ENCODE results near the gene H1-8.

H1-8 gene

GRCh38 chr3:129567939-129568338 is 25.0 kb downstream of the H1-8 start:
- Histone ChIP-seq H3K18ac (ENCODE audit: low read length) (no peak overlapping the region), H3K4me3 (ENCODE audit: low read length) (no peak overlapping the region), H3K56ac (ENCODE audit: low read length) (no peak overlapping the region), H3K4ac (ENCODE audit: low read depth, low read length) (no peak overlapping the region), H3K23ac (ENCODE audit: low read length) (no peak overlapping the region), H3K4me1 (ENCODE audit: control insufficient read depth, low read depth, low read length) (no peaks in the 10 kb centered on the region), H3K79me1 (ENCODE audit: low read length) (no peaks in the 10 kb centered on the region), H3K27me3 (ENCODE audit: insufficient read depth, low read length, poor library complexity) (no peaks in the 10 kb centered on the region), H2AK5ac (ENCODE audit: low read length) (no peak overlapping the region), H3K27ac (ENCODE audit: low read depth, low read length) (no peak overlapping the region), H3K79me2 (ENCODE audit: control insufficient read depth, insufficient read depth, low read length) (no peaks in the 10 kb centered on the region), H4K8ac (ENCODE audit: low read depth, low read length) (no peak overlapping the region), H2BK5ac (ENCODE audit: low read length) (no peak overlapping the region), H3K36me3 (ENCODE audit: control insufficient read depth, insufficient read depth, low read length) (peaks cover 18% of the 10 kb centered on the region), H2BK120ac (ENCODE audit: low read depth, low read length) (no peak overlapping the region), H3K4me2 (ENCODE audit: low read length) (no peak overlapping the region), H4K5ac (ENCODE audit: low read length) (no peak overlapping the region), H3K9ac (ENCODE audit: low read length) (no peak overlapping the region), H2BK15ac (replicated peaks; ENCODE audit: low read depth) (no peak overlapping the region)
- no CpG with 5 or more reads among the region's 6 CpGs for WGBS (ENCODE audit: extremely low coverage, insufficient coverage, low lambda C conversion rate)
- DNase-seq: no peak

DNA sequence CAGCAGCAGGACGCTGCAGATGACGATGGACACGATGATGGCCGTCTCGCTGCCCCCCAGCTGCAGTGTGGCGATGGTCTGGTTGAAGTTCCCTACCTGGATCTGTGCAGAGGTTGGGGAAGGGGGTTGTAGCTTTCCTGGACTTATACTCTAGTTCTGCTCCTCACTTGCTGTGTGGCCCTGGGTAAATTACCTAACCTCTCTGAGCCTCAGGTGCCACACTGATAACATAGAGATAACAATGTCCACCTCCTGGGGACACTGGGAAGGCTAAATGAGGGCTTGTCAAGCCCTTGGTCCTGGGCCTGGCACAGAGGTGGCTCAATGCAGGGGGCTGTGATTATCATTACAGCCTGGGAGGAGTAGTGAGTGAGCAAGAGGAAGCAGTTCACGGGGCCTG is 26.9 kb downstream of the H1-8 start:
- Histone ChIP-seq H3K27me3 (ENCODE audit: insufficient read depth, low read length, poor library complexity) (no peaks in the 10 kb centered on the region), H2BK120ac (ENCODE audit: low read depth, low read length) (no peak overlapping the region), H3K4me2 (ENCODE audit: low read length) (no peak overlapping the region), H3K4me3 (ENCODE audit: low read length) (no peak overlapping the region), H3K4me1 (ENCODE audit: control insufficient read depth, low read depth, low read length) (no peaks in the 10 kb centered on the region), H3K36me3 (ENCODE audit: control insufficient read depth, insufficient read depth, low read length) (peaks cover 16% of the 10 kb centered on the region), H2AK5ac (ENCODE audit: low read length) (no peak overlapping the region), H3K56ac (ENCODE audit: low read length) (no peak overlapping the region), H3K23ac (ENCODE audit: low read length) (no peak overlapping the region), H2BK5ac (ENCODE audit: low read length) (no peak overlapping the region), H3K4ac (ENCODE audit: low read depth, low read length) (no peak overlapping the region), H4K8ac (ENCODE audit: low read depth, low read length) (no peak overlapping the region), H3K9ac (ENCODE audit: low read length) (no peak overlapping the region), H3K27ac (ENCODE audit: low read depth, low read length) (no peak overlapping the region), H3K79me1 (ENCODE audit: low read length) (no peaks in the 10 kb centered on the region), H3K18ac (ENCODE audit: low read length) (no peak overlapping the region), H3K79me2 (ENCODE audit: control insufficient read depth, insufficient read depth, low read length) (no peaks in the 10 kb centered on the region), H2BK15ac (replicated peaks; ENCODE audit: low read depth) (no peak overlapping the region), H4K5ac (ENCODE audit: low read length) (no peak overlapping the region)
- WGBS (ENCODE audit: extremely low coverage, insufficient coverage, low lambda C conversion rate): no CpG with 5 or more reads among the region's 7 CpGs
- DNase-seq: no peak

DNA sequence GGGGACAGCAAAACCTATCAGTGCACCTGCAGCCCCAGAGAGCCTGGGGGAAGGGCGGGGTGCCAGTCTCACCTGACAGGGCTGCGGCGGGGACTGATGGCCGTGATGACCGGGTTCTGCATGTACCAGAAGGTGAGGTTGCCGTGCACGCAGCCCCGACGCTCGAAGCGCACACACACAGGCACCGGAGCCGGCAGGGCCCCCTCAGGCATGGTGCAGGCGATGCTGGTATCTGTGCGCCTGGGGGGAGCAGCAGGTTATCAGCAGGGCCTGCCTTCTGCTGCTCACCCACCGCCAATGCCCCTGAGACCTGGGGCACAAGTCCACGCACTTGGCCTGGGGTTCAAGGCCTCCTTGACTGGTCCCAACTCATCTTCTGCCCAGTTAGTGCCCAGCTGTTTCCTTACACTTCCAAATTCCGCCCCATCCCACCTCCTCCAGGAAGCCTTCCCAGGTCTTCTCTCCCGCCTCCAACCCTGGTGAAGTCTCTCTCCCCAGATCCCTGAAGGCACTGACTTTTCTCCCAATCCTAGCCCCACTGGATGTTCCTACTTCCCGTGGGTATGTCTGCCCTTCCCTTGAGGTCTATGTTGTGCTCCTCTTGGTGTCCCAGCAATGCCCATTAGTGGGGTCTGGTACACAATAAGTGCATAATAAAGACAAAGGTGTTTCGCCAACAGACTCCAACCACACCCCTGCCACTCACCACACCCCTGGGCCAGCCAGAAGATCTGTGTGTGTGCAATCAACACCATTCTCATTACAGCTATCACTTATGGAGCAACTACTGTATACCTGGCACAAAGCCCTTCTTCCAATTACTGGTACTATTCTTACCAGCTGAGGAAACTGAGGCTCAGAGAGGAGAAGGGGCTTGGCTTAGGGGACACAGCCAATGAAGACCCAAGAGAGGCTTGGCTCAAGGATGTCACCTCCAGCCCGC is 28.9 kb downstream of the H1-8 start:
- H2BK120ac ChIP-seq (ENCODE audit: low read depth, low read length): no peak overlapping the region
- no peak overlapping the region for H3K4ac ChIP-seq (ENCODE audit: low read depth, low read length)
- no peak overlapping the region for H2AK5ac ChIP-seq (ENCODE audit: low read length)
- H3K79me2 ChIP-seq (ENCODE audit: control insufficient read depth, insufficient read depth, low read length): no peaks in the 10 kb centered on the region
- WGBS (ENCODE audit: extremely low coverage, insufficient coverage, low lambda C conversion rate): no CpG with 5 or more reads among the region's 22 CpGs
- no peak overlapping the region for H4K5ac ChIP-seq (ENCODE audit: low read length)
- H3K18ac ChIP-seq (ENCODE audit: low read length): no peak overlapping the region
- peaks cover 10% of the 10 kb centered on the region for H3K36me3 ChIP-seq (ENCODE audit: control insufficient read depth, insufficient read depth, low read length)
- H3K4me1 ChIP-seq (ENCODE audit: control insufficient read depth, low read depth, low read length): no peaks in the 10 kb centered on the region
- H3K79me1 ChIP-seq (ENCODE audit: low read length): no peaks in the 10 kb centered on the region
- no peak overlapping the region for H4K8ac ChIP-seq (ENCODE audit: low read depth, low read length)
- no peak overlapping the region for H3K4me2 ChIP-seq (ENCODE audit: low read length)
- no peak for DNase-seq
- no peaks in the 10 kb centered on the region for H3K27me3 ChIP-seq (ENCODE audit: insufficient read depth, low read length, poor library complexity)
- H3K23ac ChIP-seq (ENCODE audit: low read length): no peak overlapping the region
- no peak overlapping the region for H2BK5ac ChIP-seq (ENCODE audit: low read length)
- no peak overlapping the region for H3K9ac ChIP-seq (ENCODE audit: low read length)
- H2BK15ac ChIP-seq (replicated peaks; ENCODE audit: low read depth): no peak overlapping the region
- H3K56ac ChIP-seq (ENCODE audit: low read length): no peak overlapping the region
- H3K27ac ChIP-seq (ENCODE audit: low read depth, low read length): no peak overlapping the region
- no peak overlapping the region for H3K4me3 ChIP-seq (ENCODE audit: low read length)

- Histone ChIP-seq H3K27me3 (ENCODE audit: insufficient read depth, low read length, poor library complexity) (no peaks in the 10 kb centered on the region), H3K27ac (ENCODE audit: low read depth, low read length) (no peak overlapping the region), H2BK120ac (ENCODE audit: low read depth, low read length) (no peak overlapping the region), H3K18ac (ENCODE audit: low read length) (no peak overlapping the region), H3K4me1 (ENCODE audit: control insufficient read depth, low read depth, low read length) (no peaks in the 10 kb centered on the region), H2AK5ac (ENCODE audit: low read length) (no peak overlapping the region), H3K4ac (ENCODE audit: low read depth, low read length) (no peak overlapping the region), H4K5ac (ENCODE audit: low read length) (no peak overlapping the region), H2BK15ac (replicated peaks; ENCODE audit: low read depth) (no peak overlapping the region), H3K4me2 (ENCODE audit: low read length) (no peak overlapping the region), H3K79me1 (ENCODE audit: low read length) (no peaks in the 10 kb centered on the region), H3K36me3 (ENCODE audit: control insufficient read depth, insufficient read depth, low read length) (peaks cover 8% of the 10 kb centered on the region), H3K4me3 (ENCODE audit: low read length) (no peak overlapping the region), H3K23ac (ENCODE audit: low read length) (no peak overlapping the region), H3K9ac (ENCODE audit: low read length) (no peak overlapping the region), H3K79me2 (ENCODE audit: control insufficient read depth, insufficient read depth, low read length) (no peaks in the 10 kb centered on the region), H4K8ac (ENCODE audit: low read depth, low read length) (no peak overlapping the region), H2BK5ac (ENCODE audit: low read length) (no peak overlapping the region), H3K56ac (ENCODE audit: low read length) (no peak overlapping the region)
- WGBS (ENCODE audit: extremely low coverage, insufficient coverage, low lambda C conversion rate): no CpG with 5 or more reads among the region's 18 CpGs
- no peak for DNase-seq
These were observed 29.6 kb downstream of the H1-8 start for GRCh38 chr3:129572603-129573002.

DNA sequence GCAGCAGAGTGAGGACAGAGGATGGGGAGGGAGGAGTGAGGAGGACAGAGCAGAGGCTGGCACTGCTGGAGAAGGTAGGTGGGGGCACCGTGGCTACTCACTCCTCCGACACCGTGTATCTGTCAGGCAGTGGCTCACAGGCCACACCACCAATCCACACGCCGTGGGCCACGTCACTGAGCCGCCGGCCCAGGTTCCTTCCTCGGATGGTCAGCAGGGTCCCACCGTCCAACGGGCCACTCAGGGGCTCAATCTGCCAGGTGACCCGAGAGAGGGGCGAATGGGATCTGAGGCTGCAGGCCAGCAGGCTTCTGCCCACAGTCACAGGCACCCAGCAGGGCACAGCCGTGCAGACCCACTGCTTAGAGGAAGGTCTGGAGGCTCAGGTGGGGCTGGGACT is 30.5 kb downstream of the H1-8 start:
- DNase-seq: no peak
- no peak overlapping the region for H3K23ac ChIP-seq (ENCODE audit: low read length)
- no peak overlapping the region for H2BK120ac ChIP-seq (ENCODE audit: low read depth, low read length)
- no peak overlapping the region for H3K4me3 ChIP-seq (ENCODE audit: low read length)
- H3K36me3 ChIP-seq (ENCODE audit: control insufficient read depth, insufficient read depth, low read length): peaks cover 9% of the 10 kb centered on the region
- no peak overlapping the region for H3K4ac ChIP-seq (ENCODE audit: low read depth, low read length)
- H3K4me2 ChIP-seq (ENCODE audit: low read length): no peak overlapping the region
- no CpG with 5 or more reads among the region's 14 CpGs for WGBS (ENCODE audit: extremely low coverage, insufficient coverage, low lambda C conversion rate)
- H2AK5ac ChIP-seq (ENCODE audit: low read length): no peak overlapping the region
- H2BK15ac ChIP-seq (replicated peaks; ENCODE audit: low read depth): no peak overlapping the region
- no peak overlapping the region for H3K18ac ChIP-seq (ENCODE audit: low read length)
- no peaks in the 10 kb centered on the region for H3K4me1 ChIP-seq (ENCODE audit: control insufficient read depth, low read depth, low read length)
- no peak overlapping the region for H3K9ac ChIP-seq (ENCODE audit: low read length)
- H4K8ac ChIP-seq (ENCODE audit: low read depth, low read length): no peak overlapping the region
- H4K5ac ChIP-seq (ENCODE audit: low read length): no peak overlapping the region
- H3K27ac ChIP-seq (ENCODE audit: low read depth, low read length): no peak overlapping the region
- H3K27me3 ChIP-seq (ENCODE audit: insufficient read depth, low read length, poor library complexity): no peaks in the 10 kb centered on the region
- H2BK5ac ChIP-seq (ENCODE audit: low read length): no peak overlapping the region
- H3K79me2 ChIP-seq (ENCODE audit: control insufficient read depth, insufficient read depth, low read length): no peaks in the 10 kb centered on the region
- H3K56ac ChIP-seq (ENCODE audit: low read length): no peak overlapping the region
- H3K79me1 ChIP-seq (ENCODE audit: low read length): no peaks in the 10 kb centered on the region

GRCh38 chr3:129574206-129574605 is 31.2 kb downstream of the H1-8 start:
- H3K4me3 ChIP-seq (ENCODE audit: low read length): no peak overlapping the region
- H3K56ac ChIP-seq (ENCODE audit: low read length): no peak overlapping the region
- H3K4ac ChIP-seq (ENCODE audit: low read depth, low read length): no peak overlapping the region
- H2BK5ac ChIP-seq (ENCODE audit: low read length): no peak overlapping the region
- no peak overlapping the region for H3K4me2 ChIP-seq (ENCODE audit: low read length)
- H3K27ac ChIP-seq (ENCODE audit: low read depth, low read length): no peak overlapping the region
- no peak overlapping the region for H4K5ac ChIP-seq (ENCODE audit: low read length)
- no peaks in the 10 kb centered on the region for H3K79me2 ChIP-seq (ENCODE audit: control insufficient read depth, insufficient read depth, low read length)
- H3K36me3 ChIP-seq (ENCODE audit: control insufficient read depth, insufficient read depth, low read length): peaks cover 9% of the 10 kb centered on the region
- no peak overlapping the region for H2BK15ac ChIP-seq (replicated peaks; ENCODE audit: low read depth)
- no peak overlapping the region for H2AK5ac ChIP-seq (ENCODE audit: low read length)
- H3K23ac ChIP-seq (ENCODE audit: low read length): no peak overlapping the region
- no peak overlapping the region for H3K9ac ChIP-seq (ENCODE audit: low read length)
- no peak overlapping the region for H3K18ac ChIP-seq (ENCODE audit: low read length)
- no peak overlapping the region for H4K8ac ChIP-seq (ENCODE audit: low read depth, low read length)
- whole genome bisulfite sequencing (ENCODE audit: extremely low coverage, insufficient coverage, low lambda C conversion rate): no CpG with 5 or more reads among the region's 24 CpGs
- H3K4me1 ChIP-seq (ENCODE audit: control insufficient read depth, low read depth, low read length): no peaks in the 10 kb centered on the region
- DNase-seq: no peak
- H3K79me1 ChIP-seq (ENCODE audit: low read length): no peaks in the 10 kb centered on the region
- no peaks in the 10 kb centered on the region for H3K27me3 ChIP-seq (ENCODE audit: insufficient read depth, low read length, poor library complexity)
- no peak overlapping the region for H2BK120ac ChIP-seq (ENCODE audit: low read depth, low read length)
